ENCODE measurements around the gene C1QTNF3. TPM values are rescaled to one million over a fixed set of nuclear protein-coding genes. Genes with fewer than 3 reads are reported as not detected.
A peak's percentile ranks its signal among the peaks of the same experiment; 100 is the strongest.

C1QTNF3 gene
- total and polyA plus RNA-seq, 2 of the 8 experiments (the other 6 are each of a cell fraction or from before 2014, with no cell fraction given): 1.0 to 1.2 TPM

DNA sequence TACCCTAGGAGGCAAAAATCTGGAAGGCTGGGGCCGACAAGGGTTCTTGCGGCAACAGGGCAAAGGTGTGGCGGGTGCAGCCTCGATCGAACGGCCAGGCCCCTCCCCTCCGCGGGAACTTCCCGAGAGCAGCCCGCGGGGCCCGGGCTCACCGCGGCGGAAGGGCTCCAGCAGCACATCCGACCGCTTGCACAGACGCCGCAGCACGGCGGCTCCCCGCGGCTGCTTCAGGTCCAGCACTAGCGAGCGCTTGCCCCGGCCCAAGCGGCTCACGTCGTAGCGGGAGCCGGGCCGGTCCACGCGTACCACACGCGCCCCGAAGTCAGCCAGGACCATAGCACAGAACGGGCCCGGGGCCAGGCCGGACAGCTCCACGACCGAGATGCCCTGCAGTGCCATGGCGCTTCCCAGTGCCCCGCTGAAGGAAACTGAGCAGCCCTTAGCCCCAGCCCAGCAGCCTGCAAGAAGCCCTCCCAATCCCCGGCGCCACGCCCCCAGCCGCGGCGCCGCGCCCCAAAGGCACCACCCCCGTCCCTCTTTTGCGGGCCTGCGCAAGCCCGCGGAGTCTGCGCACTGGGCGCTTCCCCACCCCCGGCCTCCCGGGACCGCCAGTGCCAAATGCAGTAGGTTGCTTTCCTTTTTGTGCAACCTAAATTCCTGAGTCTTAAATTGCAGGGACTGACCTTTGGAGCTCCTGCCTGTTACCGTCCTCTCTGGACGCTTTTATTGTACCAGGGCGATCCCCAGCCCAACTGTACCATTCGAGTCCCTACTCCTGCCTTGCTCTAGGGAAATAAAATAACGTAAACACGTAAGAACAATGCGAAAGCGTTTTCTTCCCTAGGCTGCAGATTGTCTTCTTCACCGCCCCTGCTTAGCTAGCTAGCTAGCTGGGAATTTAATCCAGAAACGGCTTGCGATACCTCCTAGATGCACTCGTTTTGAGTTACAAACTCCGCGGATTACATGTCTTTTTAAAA is 35.1 kb downstream of the C1QTNF3 start, which contains the start of gene AMACR (continued):
- TF ChIP-seq SP2 (IDR thresholded peaks at IDR 0.05; ENCODE audit: low read length) (no peak), RXRA (IDR thresholded peaks at IDR 0.05; ENCODE audit: insufficient read depth, low read depth, low read length) (no peak), MAFK (IDR thresholded peaks at IDR 0.05; ENCODE audit: low read depth, low read length) (no peak), SRF (IDR thresholded peaks at IDR 0.05; ENCODE audit: low read depth, low read length) (no peak), TEAD4 (IDR thresholded peaks at IDR 0.05; ENCODE audit: low read depth, low read length) (peak; percentile 67; the same call in 1 of the 2 replicates), EGR1 (IDR thresholded peaks at IDR 0.05; ENCODE audit: borderline replicate concordance, low read depth, low read length) (no peak), RAD21 (IDR thresholded peaks at IDR 0.05 in 1 of 2, conservative IDR thresholded peaks at IDR 0.05 in 1 of 2; ENCODE audit: low read depth in 2 of 2, low read length in 2 of 2) (peak in 1 of 2 experiments; percentile 2; a peak in 2 of 4 replicates), BACH1 (IDR thresholded peaks at IDR 0.05; ENCODE audit: low read length) (no peak), KDM1A (IDR thresholded peaks at IDR 0.05; ENCODE audit: borderline replicate concordance, low read length) (no peak), CHD2 (IDR thresholded peaks at IDR 0.05; ENCODE audit: low read length) (no peak; the same call in 1 of the 2 replicates), GTF2F1 (IDR thresholded peaks at IDR 0.05; ENCODE audit: borderline replicate concordance, low read depth, low read length) (no peak), JUND (IDR thresholded peaks at IDR 0.05; ENCODE audit: low read length) (no peak), CBX8 (IDR thresholded peaks at IDR 0.05; ENCODE audit: borderline replicate concordance, low read depth, low read length) (no peak), MAX (IDR thresholded peaks at IDR 0.05) (peak; percentile 73), CTCF (IDR thresholded peaks at IDR 0.05; ENCODE audit: control extremely low read depth in 1 of 3, insufficient read depth in 1 of 3, low read depth in 1 of 3, low read length in 3 of 3) (no peak), RBBP5 (IDR thresholded peaks at IDR 0.05; ENCODE audit: borderline replicate concordance, low read depth, low read length) (peak; percentile 78; the same call in 1 of the 2 replicates), RFX5 (IDR thresholded peaks at IDR 0.05; ENCODE audit: borderline replicate concordance, low read depth, low read length) (no peak)
- TF ChIP-seq, protein P1, sequence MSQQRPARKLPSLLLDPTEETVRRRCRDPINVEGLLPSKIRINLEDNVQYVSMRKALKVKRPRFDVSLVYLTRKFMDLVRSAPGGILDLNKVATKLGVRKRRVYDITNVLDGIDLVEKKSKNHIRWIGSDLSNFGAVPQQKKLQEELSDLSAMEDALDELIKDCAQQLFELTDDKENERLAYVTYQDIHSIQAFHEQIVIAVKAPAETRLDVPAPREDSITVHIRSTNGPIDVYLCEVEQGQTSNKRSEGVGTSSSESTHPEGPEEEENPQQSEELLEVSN (IDR thresholded peaks at IDR 0.05): peak; percentile 57
